HL-60 (cell line): Measurements from ENCODE around the gene ATP6V1G1.
A peak's percentile ranks its signal among the peaks of the same experiment; 100 is the strongest.

Source experiments
- DNase-seq, 2 experiments: peaks; one replicate each; pipeline ENCODE4 v3.0.0-alpha.2; 2010 to 2020; ENCODE audit warnings: low read depth in 1 of 2, low spot score in 1 of 2
- H3K27ac ChIP-seq: fragments of 250-450 bp; sonication (Bioruptor Pico); replicated peaks from 2 replicates; pipeline ENCODE4 v1.5.1; 2020; ENCODE audit warnings: mild to moderate bottlenecking, moderate library complexity
- H3K27me3 ChIP-seq: fragments of 250-450 bp; sonication (Bioruptor Pico); 2 replicates; pipeline ENCODE4 v1.5.1; 2021; ENCODE audit warnings: mild to moderate bottlenecking, moderate library complexity; ENCODE audit not compliant: insufficient read depth, poor library complexity, severe bottlenecking
- H3K4me3 ChIP-seq: replicated peaks from 2 replicates; pipeline ENCODE4 v1.5.1; 2011; ENCODE audit warnings: mild to moderate bottlenecking, control low read depth, low read length; ENCODE audit not compliant: insufficient read depth
- GABPA ChIP-seq: IDR thresholded peaks from 2 replicates; pipeline ENCODE4 v1.6.1; 2012; ENCODE audit warnings: low read depth
- POLR2AphosphoS5 ChIP-seq: IDR thresholded peaks from 2 replicates; pipeline ENCODE4 v1.6.1; 2012; ENCODE audit warnings: low read depth
- REST ChIP-seq: IDR thresholded peaks from 2 replicates; pipeline ENCODE4 v1.6.1; 2012; ENCODE audit warnings: low read depth; ENCODE audit not compliant: insufficient replicate concordance
- SPI1 ChIP-seq: IDR thresholded peaks from 2 replicates; pipeline ENCODE4 v1.6.1; 2012; ENCODE audit warnings: low read depth, mild to moderate bottlenecking, borderline replicate concordance
- TF ChIP-seq, protein P1 (sequence below): IDR thresholded peaks from one replicate; pipeline ENCODE4 v1.5.1; 2011; ENCODE audit warnings: low read length, control low read depth, inconsistent platforms; ENCODE audit not compliant: insufficient read depth

Gene ATP6V1G1

DNA sequence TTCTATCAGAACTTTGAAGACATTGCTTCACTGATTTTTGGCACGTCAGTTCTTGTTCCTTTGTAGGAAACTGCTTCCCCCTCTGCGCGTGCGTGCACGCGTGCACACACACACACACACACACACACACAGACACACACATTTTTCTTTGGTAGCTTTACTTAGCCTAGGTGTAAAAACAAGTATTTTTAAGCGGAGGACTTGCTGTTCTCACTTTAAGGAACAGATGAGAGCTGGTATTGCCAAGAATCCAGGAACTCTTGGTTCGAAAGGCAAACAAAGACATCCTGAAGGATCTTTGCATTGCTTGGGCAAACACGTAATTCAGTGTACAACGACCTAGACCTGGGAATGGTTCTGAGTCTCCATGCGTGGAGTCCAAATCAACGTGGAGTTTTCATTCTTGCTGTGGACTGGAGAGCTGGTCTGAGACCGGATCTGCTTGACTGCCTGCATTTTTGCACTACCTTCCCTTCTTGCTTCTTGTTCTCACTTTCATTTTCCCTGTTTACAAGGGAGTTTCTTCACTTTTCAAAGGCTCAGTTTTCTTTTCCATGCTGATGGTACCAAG, 31.7 kb downstream of the ATP6V1G1 start:
- TF ChIP-seq POLR2AphosphoS5: no peak
- no peak for TF ChIP-seq REST
- TF ChIP-seq GABPA: no peak
- TF ChIP-seq SPI1: no peak
- TF ChIP-seq, protein P1, sequence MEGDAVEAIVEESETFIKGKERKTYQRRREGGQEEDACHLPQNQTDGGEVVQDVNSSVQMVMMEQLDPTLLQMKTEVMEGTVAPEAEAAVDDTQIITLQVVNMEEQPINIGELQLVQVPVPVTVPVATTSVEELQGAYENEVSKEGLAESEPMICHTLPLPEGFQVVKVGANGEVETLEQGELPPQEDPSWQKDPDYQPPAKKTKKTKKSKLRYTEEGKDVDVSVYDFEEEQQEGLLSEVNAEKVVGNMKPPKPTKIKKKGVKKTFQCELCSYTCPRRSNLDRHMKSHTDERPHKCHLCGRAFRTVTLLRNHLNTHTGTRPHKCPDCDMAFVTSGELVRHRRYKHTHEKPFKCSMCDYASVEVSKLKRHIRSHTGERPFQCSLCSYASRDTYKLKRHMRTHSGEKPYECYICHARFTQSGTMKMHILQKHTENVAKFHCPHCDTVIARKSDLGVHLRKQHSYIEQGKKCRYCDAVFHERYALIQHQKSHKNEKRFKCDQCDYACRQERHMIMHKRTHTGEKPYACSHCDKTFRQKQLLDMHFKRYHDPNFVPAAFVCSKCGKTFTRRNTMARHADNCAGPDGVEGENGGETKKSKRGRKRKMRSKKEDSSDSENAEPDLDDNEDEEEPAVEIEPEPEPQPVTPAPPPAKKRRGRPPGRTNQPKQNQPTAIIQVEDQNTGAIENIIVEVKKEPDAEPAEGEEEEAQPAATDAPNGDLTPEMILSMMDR: no peak
- H3K27ac ChIP-seq: 0 out of 2 replicates have a peak overlapping the region, but pooled peaks have one; percentile 22
- H3K4me3 ChIP-seq: peak overlapping the region; percentile 1; the same call in 1 of the 2 replicates
- no peak for DNase-seq
- no peaks in the 10 kb centered on the region for H3K27me3 ChIP-seq

DNA sequence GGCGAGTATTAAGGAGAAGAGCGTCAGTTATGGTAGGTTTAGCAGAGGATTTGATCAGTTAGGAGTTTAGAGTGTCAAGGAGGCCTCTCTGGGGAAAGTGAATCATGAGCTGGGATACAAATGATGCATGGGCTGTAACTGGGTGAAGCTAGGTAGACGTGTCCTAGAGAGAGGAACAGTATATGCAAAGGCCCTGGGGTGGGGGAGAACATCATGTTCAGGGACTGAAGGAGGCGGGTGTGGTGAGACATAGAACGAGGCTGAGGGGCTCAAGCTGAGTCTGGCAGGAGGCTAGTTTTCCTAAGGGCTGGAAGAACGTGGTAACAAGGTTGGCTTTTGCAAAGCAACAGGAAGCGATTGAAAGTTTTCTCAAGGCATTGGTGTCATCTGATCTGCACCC, 34.0 kb downstream of the ATP6V1G1 start:
- H3K27me3 ChIP-seq: no peaks in the 10 kb centered on the region
- DNase-seq: no peak
- H3K4me3 ChIP-seq: no peak overlapping the region
- H3K27ac ChIP-seq: no peak overlapping the region
- TF ChIP-seq REST (no peak), SPI1 (no peak), POLR2AphosphoS5 (no peak), GABPA (no peak)
- TF ChIP-seq, protein P1: no peak

DNA sequence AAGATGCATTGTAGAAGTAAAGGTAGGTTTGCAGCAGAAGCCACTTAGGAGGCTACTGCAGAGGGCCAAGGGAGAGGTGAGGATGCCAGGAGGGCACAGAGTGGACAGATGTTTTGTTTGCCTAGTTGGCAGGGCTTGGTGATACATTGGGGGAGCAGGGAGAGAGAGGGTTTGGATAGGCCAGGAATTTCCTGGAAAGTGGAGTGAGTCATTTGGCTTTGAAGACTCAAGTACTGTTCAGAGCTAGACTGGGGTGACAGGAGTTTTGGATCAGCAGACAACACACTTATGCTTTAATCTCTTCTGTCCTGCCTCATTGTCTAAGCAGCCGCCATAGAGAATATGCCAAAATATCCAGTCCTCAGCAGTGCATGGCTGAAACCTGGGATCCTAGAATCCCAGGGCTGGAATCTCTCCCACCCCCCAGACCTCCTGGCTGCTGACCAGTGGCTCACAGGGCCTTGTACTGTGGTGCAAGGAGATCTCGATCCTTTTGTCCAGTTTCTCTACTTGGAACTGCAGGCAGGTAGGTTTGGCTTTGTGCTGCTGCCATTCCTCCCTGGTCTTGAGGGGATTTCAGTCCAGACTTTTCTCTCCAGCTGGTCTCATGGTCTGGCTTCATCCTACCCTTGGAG, 34.5 kb downstream of the ATP6V1G1 start:
- no peaks in the 10 kb centered on the region for H3K27me3 ChIP-seq
- TF ChIP-seq, protein P1: no peak
- no peak for TF ChIP-seq POLR2AphosphoS5
- no peak for TF ChIP-seq GABPA
- no peak for DNase-seq

DNA sequence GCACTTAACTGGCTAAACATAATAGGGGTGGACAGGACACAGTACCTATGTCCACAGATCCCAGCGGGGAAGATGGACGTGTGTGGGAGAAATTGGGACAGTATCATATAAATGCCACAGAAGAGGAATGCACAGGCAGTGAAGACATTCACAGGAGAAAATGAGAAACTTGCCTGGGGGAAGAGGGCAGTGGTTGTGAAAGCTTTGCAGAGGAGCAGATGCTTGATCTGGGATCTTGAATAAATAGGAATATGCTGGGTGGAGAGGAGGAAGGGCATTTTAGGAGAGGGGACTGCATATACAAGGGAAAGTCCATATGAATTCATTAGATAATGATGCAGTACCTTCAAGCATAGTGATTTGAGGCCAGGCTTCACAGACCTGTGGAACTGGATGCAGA, 37.1 kb downstream of the ATP6V1G1 start:
- Histone ChIP-seq H3K27ac (no peak overlapping the region), H3K27me3 (no peaks in the 10 kb centered on the region), H3K4me3 (no peak overlapping the region)
- TF ChIP-seq SPI1 (no peak), POLR2AphosphoS5 (no peak), GABPA (no peak), REST (no peak)
- TF ChIP-seq, protein P1: no peak
- no peak for DNase-seq

More for the DNA sequence above, 34.5 kb downstream of the ATP6V1G1 start:
- Histone ChIP-seq H3K27ac (no peak overlapping the region), H3K4me3 (no peak overlapping the region)
